ENCODE data around the gene FRRS1.

- no peak for TF ChIP-seq EZH2 (IDR thresholded peaks at IDR 0.05)
- no peak for TF ChIP-seq POLR2AphosphoS5 (IDR thresholded peaks at IDR 0.05; ENCODE audit: borderline replicate concordance, low read depth, low read length)
Observed at GRCh38 chr1:99677416-99677815, 89.0 kb downstream of the FRRS1 start.
